Osteoblast (primary cell): Measurements from ENCODE around the gene CD47. TPM values are rescaled to one million over a fixed set of nuclear protein-coding genes. Genes with fewer than 3 reads are reported as not detected.

Source experiments
- DNase-seq: peaks from one replicate; pipeline ENCODE4 v3.0.0; 2011; ENCODE audit warnings: low spot score, mixed read lengths; ENCODE audit not compliant: insufficient read length; ENCODE audit errors: missing footprints
- H2AFZ ChIP-seq: 2 replicates; pipeline ENCODE4 v1.6.0; 2011; ENCODE audit warnings: mild to moderate bottlenecking, low read length
- H3K27ac ChIP-seq: 2 replicates; pipeline ENCODE4 v1.5.1; 2011; ENCODE audit warnings: mild to moderate bottlenecking, low read depth, low read length, moderate library complexity
- H3K27me3 ChIP-seq: 2 replicates; pipeline ENCODE4 v1.6.0; 2012; ENCODE audit warnings: mild to moderate bottlenecking, control low read depth, inconsistent platforms, low read length, moderate library complexity; ENCODE audit not compliant: insufficient read depth
- H3K36me3 ChIP-seq: 2 replicates; pipeline ENCODE4 v1.5.1; 2011; ENCODE audit warnings: mild to moderate bottlenecking, low read length, control low read depth, moderate library complexity; ENCODE audit not compliant: insufficient read depth
- H3K4me1 ChIP-seq: 2 replicates; pipeline ENCODE4 v1.5.1; 2011; ENCODE audit warnings: mild to moderate bottlenecking, low read length, control low read depth, moderate library complexity; ENCODE audit not compliant: insufficient read depth
- H3K4me2 ChIP-seq: 2 replicates; pipeline ENCODE4 v1.6.0; 2011; ENCODE audit warnings: mild to moderate bottlenecking, low read length; ENCODE audit not compliant: insufficient read depth
- H3K4me3 ChIP-seq: fragments of 200-600 bp; sonication (generic); 3 replicates; pipeline ENCODE4 v1.5.1; 2012; ENCODE audit warnings: mild to moderate bottlenecking, low read length, inconsistent platforms; ENCODE audit not compliant: insufficient read depth
- H3K79me2 ChIP-seq: 2 replicates; pipeline ENCODE4 v1.6.0; 2012; ENCODE audit warnings: mild to moderate bottlenecking, low read length, control low read depth, inconsistent platforms; ENCODE audit not compliant: insufficient read depth
- H3K9me3 ChIP-seq: 2 replicates; pipeline ENCODE4 v1.5.1; 2011; ENCODE audit warnings: low read depth, low read length, control low read depth
- H4K20me1 ChIP-seq: 2 replicates; pipeline ENCODE4 v1.6.0; 2012; ENCODE audit warnings: mild to moderate bottlenecking, low read length, control low read depth; ENCODE audit not compliant: insufficient read depth
- CTCF ChIP-seq: IDR thresholded peaks from 2 replicates; pipeline ENCODE4 v1.5.1; 2011; ENCODE audit warnings: mild to moderate bottlenecking, low read depth, low read length, moderate library complexity; ENCODE audit errors: extremely low read depth
- total RNA-seq: library from RNA; depleted of rRNA; stranded (reverse); fragments of >200 nt; gene quantifications from 2 replicates; pipeline ENCODE4 v1.2.3, GENCODE V29; 2012

Gene CD47
- total RNA-seq, 1 donor: 72.7 TPM

DNA sequence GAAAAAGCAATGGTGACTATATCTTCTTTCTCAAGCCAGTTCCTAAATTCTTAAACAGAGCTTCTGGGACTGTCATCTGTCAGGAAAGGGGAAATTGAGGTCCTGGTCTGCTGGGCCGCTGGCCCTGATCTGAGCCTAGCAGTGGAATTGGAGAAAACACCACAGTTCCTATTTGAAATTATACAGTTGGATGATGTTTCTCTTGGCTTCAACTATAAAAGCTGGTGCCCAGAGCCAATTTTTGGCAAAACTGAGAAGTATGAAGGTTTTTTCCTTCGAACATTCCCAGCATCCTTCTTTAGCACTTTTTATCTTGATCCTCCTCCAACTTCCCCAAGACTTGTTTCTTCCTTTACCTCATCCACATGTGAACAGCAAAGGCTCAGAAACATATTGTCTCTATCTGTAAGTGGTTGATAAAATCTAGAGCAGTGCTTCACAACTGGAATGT, 83.9 kb downstream of the CD47 start:
- H3K27ac ChIP-seq: no peak overlapping the region

DNA sequence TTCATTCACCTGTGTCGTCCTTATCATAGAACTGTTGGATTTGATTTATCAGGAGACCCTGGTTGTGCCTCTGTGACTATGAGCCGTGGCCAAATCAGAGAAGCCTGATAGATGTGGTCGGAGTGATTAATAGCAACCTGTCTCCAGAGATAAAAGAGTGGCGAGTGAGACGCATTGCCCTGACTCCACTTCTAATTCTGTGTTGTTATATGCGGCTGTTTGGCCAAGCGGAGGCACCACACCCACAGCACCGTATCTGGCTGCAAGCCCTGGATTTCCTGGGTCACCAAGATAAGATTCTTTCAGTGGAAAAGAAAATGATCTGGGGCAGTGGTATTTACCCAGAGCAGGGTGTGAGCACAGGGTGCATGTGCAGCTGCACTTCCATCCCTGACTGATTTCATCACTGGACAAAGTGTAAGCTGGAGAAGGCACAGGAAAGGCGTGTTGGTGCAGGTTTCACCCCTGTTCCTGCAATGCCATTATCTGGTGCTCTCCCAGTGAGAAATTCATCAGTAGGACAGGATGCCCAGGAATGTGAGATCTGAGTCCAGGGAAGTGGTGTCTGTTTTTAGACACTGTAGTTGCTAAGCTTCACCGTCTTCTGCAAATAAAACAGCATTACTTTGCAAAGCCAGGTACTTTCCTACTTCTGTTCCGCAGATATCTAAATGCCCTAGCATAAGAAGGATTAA, 84.6 kb downstream of the CD47 start:
- no peak overlapping the region for H3K4me2 ChIP-seq
- H3K27ac ChIP-seq: no peak overlapping the region
- H2AFZ ChIP-seq: no peak overlapping the region

More for the DNA sequence above, 83.9 kb downstream of the CD47 start:
- no peaks in the 10 kb centered on the region for H3K79me2 ChIP-seq
- H3K4me1 ChIP-seq: peaks cover 22% of the 10 kb centered on the region
- H3K4me2 ChIP-seq: no peak overlapping the region
- DNase-seq: no peak
- no peak overlapping the region for H2AFZ ChIP-seq
- H3K4me3 ChIP-seq: no peak overlapping the region
- H3K9me3 ChIP-seq: no peaks in the 10 kb centered on the region
- peaks cover 4% of the 10 kb centered on the region for H3K27me3 ChIP-seq
- no peaks in the 10 kb centered on the region for H4K20me1 ChIP-seq
- no peak for TF ChIP-seq CTCF
- H3K36me3 ChIP-seq: no peaks in the 10 kb centered on the region

GRCh38 chr3:108004647-108005046, 86.2 kb downstream of the CD47 start:
- no peak for DNase-seq
- H3K27ac ChIP-seq: no peak overlapping the region
- H4K20me1 ChIP-seq: no peaks in the 10 kb centered on the region
- TF ChIP-seq CTCF: no peak
- no peaks in the 10 kb centered on the region for H3K9me3 ChIP-seq
- no peak overlapping the region for H3K4me2 ChIP-seq
- H3K4me1 ChIP-seq: peaks cover 22% of the 10 kb centered on the region
- no peak overlapping the region for H3K4me3 ChIP-seq
- peaks cover 4% of the 10 kb centered on the region for H3K27me3 ChIP-seq
- no peak overlapping the region for H2AFZ ChIP-seq
- H3K36me3 ChIP-seq: no peaks in the 10 kb centered on the region
- H3K79me2 ChIP-seq: no peaks in the 10 kb centered on the region

More for the DNA sequence above, 84.6 kb downstream of the CD47 start:
- DNase-seq: no peak
- Histone ChIP-seq H3K4me3 (no peak overlapping the region), H3K36me3 (no peaks in the 10 kb centered on the region), H3K79me2 (no peaks in the 10 kb centered on the region), H3K4me1 (peaks cover 22% of the 10 kb centered on the region), H3K27me3 (peaks cover 4% of the 10 kb centered on the region), H4K20me1 (no peaks in the 10 kb centered on the region), H3K9me3 (no peaks in the 10 kb centered on the region)
- no peak for TF ChIP-seq CTCF

DNA sequence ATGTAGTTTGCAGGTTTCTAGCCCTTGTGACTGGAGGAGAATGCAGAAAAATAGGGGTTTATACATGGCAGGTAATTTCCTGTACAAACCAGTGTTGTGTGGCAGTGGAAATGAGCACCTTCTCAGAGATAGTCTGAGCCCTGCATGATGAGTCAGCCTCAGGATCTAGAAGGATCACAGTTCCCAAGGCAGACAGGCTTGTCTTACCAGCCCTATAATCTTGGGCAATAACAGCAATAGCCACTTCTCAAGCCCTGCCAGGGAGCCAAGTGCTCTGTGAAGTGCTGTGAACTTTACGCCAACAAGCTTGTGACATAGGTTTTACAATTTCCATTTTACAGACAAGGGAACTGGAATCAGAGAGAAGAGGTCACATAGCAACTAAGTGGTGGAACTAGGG, 89.4 kb downstream of the CD47 start:
- Histone ChIP-seq H2AFZ (no peak overlapping the region), H3K36me3 (no peaks in the 10 kb centered on the region), H3K9me3 (no peaks in the 10 kb centered on the region), H3K4me2 (no peak overlapping the region), H3K27ac (no peak overlapping the region), H3K27me3 (peaks cover 4% of the 10 kb centered on the region), H4K20me1 (no peaks in the 10 kb centered on the region), H3K79me2 (no peaks in the 10 kb centered on the region), H3K4me3 (no peak overlapping the region), H3K4me1 (peaks cover 2% of the 10 kb centered on the region)
- DNase-seq: no peak
- no peak for TF ChIP-seq CTCF
